Choroid plexus epithelial cell (primary cell): ENCODE results near the gene NTRK3.
A peak's percentile ranks its signal among the peaks of the same experiment; 100 is the strongest.

Experiments used
- DNase-seq: peaks from one replicate; pipeline ENCODE4 v3.0.0-alpha.2; 2010; ENCODE audit warnings: low read depth
- H3K4me3 ChIP-seq: 2 replicates; pipeline ENCODE4 v1.5.1; 2011; ENCODE audit warnings: low read depth, mild to moderate bottlenecking, control low read depth, low read length, moderate library complexity
- TF ChIP-seq, protein P1 (sequence below): conservative IDR thresholded peaks from 2 replicates; pipeline ENCODE4 v1.5.1; 2011; ENCODE audit warnings: low read depth, mild to moderate bottlenecking, control low read depth, inconsistent platforms, low read length, moderate library complexity

The NTRK3 gene

DNA sequence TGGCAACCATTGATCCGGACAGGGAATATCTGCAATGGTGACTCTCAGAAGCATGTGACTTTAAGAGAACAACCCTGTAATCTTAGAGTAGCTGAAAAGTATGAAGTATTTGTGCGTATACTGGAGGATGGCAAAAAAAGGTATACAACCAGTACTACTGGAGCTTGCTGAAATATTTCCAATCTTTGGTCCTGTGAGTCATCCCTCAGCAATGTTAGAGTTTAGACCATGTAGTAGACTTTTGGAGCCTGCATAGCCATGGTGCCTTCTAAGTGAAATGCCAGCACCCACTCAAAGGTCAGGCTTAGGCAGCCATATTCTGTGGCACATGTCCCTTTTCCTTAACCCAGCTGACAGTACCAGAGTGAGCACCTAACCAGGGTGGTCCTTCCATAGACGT lies 429.4 kb downstream of the NTRK3 start:
- DNase-seq: peak; percentile 71
- TF ChIP-seq, protein P1, sequence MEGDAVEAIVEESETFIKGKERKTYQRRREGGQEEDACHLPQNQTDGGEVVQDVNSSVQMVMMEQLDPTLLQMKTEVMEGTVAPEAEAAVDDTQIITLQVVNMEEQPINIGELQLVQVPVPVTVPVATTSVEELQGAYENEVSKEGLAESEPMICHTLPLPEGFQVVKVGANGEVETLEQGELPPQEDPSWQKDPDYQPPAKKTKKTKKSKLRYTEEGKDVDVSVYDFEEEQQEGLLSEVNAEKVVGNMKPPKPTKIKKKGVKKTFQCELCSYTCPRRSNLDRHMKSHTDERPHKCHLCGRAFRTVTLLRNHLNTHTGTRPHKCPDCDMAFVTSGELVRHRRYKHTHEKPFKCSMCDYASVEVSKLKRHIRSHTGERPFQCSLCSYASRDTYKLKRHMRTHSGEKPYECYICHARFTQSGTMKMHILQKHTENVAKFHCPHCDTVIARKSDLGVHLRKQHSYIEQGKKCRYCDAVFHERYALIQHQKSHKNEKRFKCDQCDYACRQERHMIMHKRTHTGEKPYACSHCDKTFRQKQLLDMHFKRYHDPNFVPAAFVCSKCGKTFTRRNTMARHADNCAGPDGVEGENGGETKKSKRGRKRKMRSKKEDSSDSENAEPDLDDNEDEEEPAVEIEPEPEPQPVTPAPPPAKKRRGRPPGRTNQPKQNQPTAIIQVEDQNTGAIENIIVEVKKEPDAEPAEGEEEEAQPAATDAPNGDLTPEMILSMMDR: no peak
- no peak overlapping the region for H3K4me3 ChIP-seq

DNA sequence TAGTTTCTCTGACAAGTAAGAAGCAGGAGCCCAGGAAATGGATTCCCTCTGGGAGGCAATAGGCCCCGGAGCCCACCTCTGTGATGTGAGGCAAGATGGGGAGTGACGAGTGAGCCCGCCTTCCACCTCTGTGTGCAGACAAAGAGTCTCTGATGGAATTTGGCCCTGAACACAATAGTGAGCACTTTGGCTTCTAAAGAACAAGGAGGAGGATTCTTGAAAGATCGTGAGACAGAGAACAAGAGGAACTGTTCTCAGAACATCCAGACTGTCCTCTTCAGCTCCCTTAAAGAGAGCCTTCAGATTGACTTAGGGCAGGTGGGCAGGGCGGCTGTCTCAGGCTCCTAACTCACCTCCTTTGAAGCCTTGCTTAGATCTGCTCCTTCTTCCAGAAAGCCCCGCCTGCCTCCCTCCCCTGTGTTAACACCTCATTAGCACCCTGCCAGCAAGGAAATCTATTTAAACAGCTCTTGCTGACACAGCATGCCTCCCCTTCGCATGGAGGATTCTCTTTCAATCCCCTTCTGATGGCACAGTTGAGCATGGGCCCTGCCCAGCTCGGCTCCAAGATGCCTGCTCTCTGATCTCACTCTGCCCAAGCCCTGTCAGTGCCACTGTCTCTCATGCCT lies 430.3 kb downstream of the NTRK3 start:
- TF ChIP-seq, protein P1: no peak
- no peak for DNase-seq
- H3K4me3 ChIP-seq: no peak overlapping the region

DNA sequence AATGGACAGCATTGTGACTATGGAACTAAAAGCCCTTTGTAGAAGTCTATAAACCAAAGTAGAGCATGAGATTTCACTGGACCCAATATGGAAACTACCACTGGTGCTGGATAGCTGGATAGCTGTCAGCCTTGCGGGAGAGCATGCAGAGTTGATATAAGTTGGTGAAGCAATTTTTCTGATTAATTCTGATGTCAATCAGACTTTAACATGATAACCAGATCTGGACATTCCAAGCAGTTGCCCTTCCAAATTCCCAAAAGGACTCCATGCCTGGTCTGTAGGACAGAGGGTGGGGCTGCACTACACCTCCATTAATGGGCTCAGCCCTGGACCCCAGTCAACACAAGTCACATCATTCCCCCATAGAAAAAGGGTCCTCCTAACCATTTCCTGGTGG lies 437.8 kb downstream of the NTRK3 start:
- TF ChIP-seq, protein P1: no peak
- DNase-seq: no peak
- no peak overlapping the region for H3K4me3 ChIP-seq

DNA sequence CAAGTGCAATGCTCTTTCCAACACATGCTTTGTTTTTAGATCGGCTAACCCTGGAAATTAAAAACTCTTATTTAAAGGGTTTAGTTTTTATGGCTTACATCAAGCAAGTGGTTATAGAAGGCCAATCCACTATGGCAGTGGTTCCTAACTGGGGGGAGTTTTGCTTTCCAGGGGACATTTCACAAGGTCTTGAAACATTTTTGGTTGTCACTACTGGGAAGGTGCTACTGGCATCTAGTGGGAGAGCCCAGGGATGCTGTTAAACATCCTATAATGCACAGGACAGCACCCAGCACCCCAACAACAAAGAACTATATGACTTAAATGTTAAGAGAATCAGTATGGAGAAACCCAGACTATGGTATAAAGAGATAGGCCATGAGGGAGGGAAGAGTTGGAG lies 439.0 kb downstream of the NTRK3 start:
- TF ChIP-seq, protein P1: peak; percentile 30
- H3K4me3 ChIP-seq: no peak overlapping the region
- DNase-seq: peak; percentile 30

DNA sequence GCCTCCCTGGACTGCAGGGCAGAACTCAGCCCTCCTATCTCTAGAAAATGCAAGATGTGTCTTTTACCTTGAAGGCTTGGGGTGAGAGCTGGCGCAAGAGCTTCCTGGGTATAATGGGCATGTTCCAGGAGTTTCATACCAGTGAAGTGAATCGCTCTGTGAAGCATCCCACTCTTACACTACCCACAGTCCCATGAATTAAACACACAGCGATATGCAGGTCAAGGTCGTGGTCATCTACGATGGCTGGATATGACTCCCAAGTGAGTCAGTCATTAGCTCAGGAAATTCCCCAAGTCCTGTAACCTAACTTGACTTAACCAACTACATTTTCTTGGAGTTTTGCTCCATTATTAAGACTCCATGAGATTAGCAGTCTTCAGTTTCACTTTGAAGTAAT lies 439.7 kb downstream of the NTRK3 start:
- no peak overlapping the region for H3K4me3 ChIP-seq
- peak; percentile 72 for DNase-seq
- TF ChIP-seq, protein P1: no peak

DNA sequence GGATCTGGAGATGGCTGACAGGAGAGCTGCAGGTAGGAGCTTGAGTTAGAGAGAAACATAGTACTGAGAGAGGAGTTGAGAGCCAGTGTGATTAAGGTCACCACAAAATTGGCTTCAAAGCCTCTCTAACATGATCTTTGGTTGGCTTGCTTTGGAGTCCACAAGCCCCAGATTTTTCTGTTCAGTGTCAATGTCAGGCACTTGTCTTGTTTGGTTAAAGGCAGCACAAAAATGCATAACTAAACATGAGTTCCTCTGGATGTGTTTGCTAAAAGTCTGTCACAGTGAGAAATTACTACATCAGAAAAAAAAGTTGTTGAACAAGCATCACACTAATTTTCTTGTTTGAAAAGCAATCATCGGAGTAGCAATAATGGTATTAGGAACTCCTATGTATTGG lies 440.5 kb downstream of the NTRK3 start:
- TF ChIP-seq, protein P1: no peak
- no peak overlapping the region for H3K4me3 ChIP-seq
- DNase-seq: no peak
